ENCODE measurements around the gene PGGHG. TPM values are rescaled to one million over a fixed set of nuclear protein-coding genes. Genes with fewer than 3 reads are reported as not detected.
"Not testable (repeated sequence)": the region's sequence is repeated elsewhere in the genome, so short reads cannot be mapped to it uniquely, and the experiment has no call there.

Gene PGGHG
- total RNA-seq, 8 experiments from 2014 or later, result 0.60 to 40.6 (median 3.3) TPM

GRCh38 chr11:312092-312816 lies 23.3 kb downstream of the PGGHG start:
- no peak overlapping the region for H3K27ac ChIP-seq
- no peak overlapping the region for H3K4me3 ChIP-seq
- ATAC-seq (replicated peaks in 6 of 8), result peak in 2 of 8 experiments; percentile 0 to 1
- WGBS, 10 experiments, result 32 to 100% (median 69%) methylated on average over 1 to 10 of the region's 14 CpGs; no CpG with 5 or more reads in 1 of the 10 experiments
- in situ Hi-C loops (cut with MboI; ENCODE audit: low pct_unique_long_range_greater_than_20kb in 2 of 9, low sequenced_read_pairs in 9 of 9, unreplicated experiment in 9 of 9), result no loop called here
- peaks cover 13 to 22% of the 10 kb centered on the region in 2 donors for H3K4me1 ChIP-seq (replicated peaks in 1 of 2)

GRCh38 chr11:313304-313786 lies 24.4 kb downstream of the PGGHG start:
- Histone ChIP-seq H3K4me3 (no peak overlapping the region), H3K4me1 (replicated peaks in 1 of 2) (peaks cover 13 to 24% of the 10 kb centered on the region in 2 donors), H3K27ac (no peak overlapping the region)
- WGBS, 10 experiments, result 40 to 83% methylated on average over 1 of the region's 8 CpGs; no CpG with 5 or more reads in 8 of the 10 experiments
- in situ Hi-C loops (cut with MboI; ENCODE audit: low pct_unique_long_range_greater_than_20kb in 2 of 9, low sequenced_read_pairs in 9 of 9, unreplicated experiment in 9 of 9), result no loop called here
- peak in 3 of 8 experiments; percentile 0 to 2 (median 0) for ATAC-seq (replicated peaks in 6 of 8)

GRCh38 chr11:313787-314553 lies 25.0 kb downstream of the PGGHG start, which contains the start of gene IFITM1:
Gene IFITM1 (plus strand): TSS chr11:314040. CDS start chr11:314171, 131 bp downstream.
- peak in 3 of 8 experiments; percentile 8 to 41 (median 11) for ATAC-seq (replicated peaks in 6 of 8)
- H3K4me3 ChIP-seq, result no peak within 1 kb of the TSS
- no peak within 1 kb of the TSS for H3K27ac ChIP-seq
- WGBS, 10 experiments, result 0 to 42% (median 25%) methylated on average over 1 to 11 of the region's 18 CpGs; no CpG with 5 or more reads in 6 of the 10 experiments
- in situ Hi-C loops (cut with MboI; ENCODE audit: low pct_unique_long_range_greater_than_20kb in 2 of 9, low sequenced_read_pairs in 9 of 9, unreplicated experiment in 9 of 9), result no loop called here
- peaks cover 13 to 24% of the 10 kb centered on the region in 2 donors for H3K4me1 ChIP-seq (replicated peaks in 1 of 2)

GRCh38 chr11:314554-314875 lies 25.6 kb downstream of the PGGHG start:
- in situ Hi-C loops (cut with MboI; ENCODE audit: low pct_unique_long_range_greater_than_20kb in 2 of 9, low sequenced_read_pairs in 9 of 9, unreplicated experiment in 9 of 9); ATAC-seq (replicated peaks in 6 of 8); H3K4me3 ChIP-seq; H3K27ac ChIP-seq: not testable (repeated sequence)
- WGBS, 10 experiments, result no CpG with 5 or more reads among the region's 6 CpGs
- H3K4me1 ChIP-seq (replicated peaks in 1 of 2), result peaks cover 10 to 21% of the 10 kb centered on the region in 2 donors

GRCh38 chr11:315051-315481 lies 26.1 kb downstream of the PGGHG start:
- WGBS, 10 experiments, result 50% methylated on average over 2 of the region's 9 CpGs; no CpG with 5 or more reads in 9 of the 10 experiments
- H3K4me3 ChIP-seq, result no peak overlapping the region
- H3K4me1 ChIP-seq (replicated peaks in 1 of 2), result peaks cover 5 to 18% of the 10 kb centered on the region in 2 donors
- in situ Hi-C loops (cut with MboI; ENCODE audit: low pct_unique_long_range_greater_than_20kb in 2 of 9, low sequenced_read_pairs in 9 of 9, unreplicated experiment in 9 of 9), result no loop called here
- H3K27ac ChIP-seq, result no peak overlapping the region
- ATAC-seq (replicated peaks in 6 of 8), result no peak

- Histone ChIP-seq H3K4me3 (no peak overlapping the region), H3K4me1 (replicated peaks in 1 of 2) (peaks cover 4 to 22% of the 10 kb centered on the region in 2 donors), H3K27ac (no peak overlapping the region)
- ATAC-seq (replicated peaks in 6 of 8), result no peak
- WGBS, 10 experiments, result 75% methylated on average over 2 of the region's 32 CpGs; no CpG with 5 or more reads in 9 of the 10 experiments
- in situ Hi-C loops (cut with MboI; ENCODE audit: low pct_unique_long_range_greater_than_20kb in 2 of 9, low sequenced_read_pairs in 9 of 9, unreplicated experiment in 9 of 9), result no loop called here
These were observed 26.6 kb downstream of the PGGHG start for GRCh38 chr11:315516-315994.

- 36 to 57% (median 46%) methylated on average over 2 to 30 of the region's 64 CpGs; no CpG with 5 or more reads in 6 of the 10 experiments for WGBS, 10 experiments
- in situ Hi-C loops (cut with MboI; ENCODE audit: low pct_unique_long_range_greater_than_20kb in 2 of 9, low sequenced_read_pairs in 9 of 9, unreplicated experiment in 9 of 9), result no loop called here
- H3K27ac ChIP-seq, result no peak overlapping the region
- peaks cover 4 to 26% of the 10 kb centered on the region in 2 donors for H3K4me1 ChIP-seq (replicated peaks in 1 of 2)
- peak in 1 of 8 experiments; percentile 0 for ATAC-seq (replicated peaks in 6 of 8)
- H3K4me3 ChIP-seq, result no peak overlapping the region
These were observed 27.2 kb downstream of the PGGHG start for GRCh38 chr11:316031-316701.

GRCh38 chr11:316891-317301 lies 28.0 kb downstream of the PGGHG start:
- in situ Hi-C loops (cut with MboI; ENCODE audit: low pct_unique_long_range_greater_than_20kb in 2 of 9, low sequenced_read_pairs in 9 of 9, unreplicated experiment in 9 of 9), result no loop called here
- ATAC-seq (replicated peaks in 6 of 8), result no peak
- Histone ChIP-seq H3K4me1 (replicated peaks in 1 of 2) (peaks cover 4 to 26% of the 10 kb centered on the region in 2 donors), H3K27ac (no peak overlapping the region), H3K4me3 (no peak overlapping the region)
- 0 to 100% (median 74%) methylated on average over 1 to 5 of the region's 7 CpGs; no CpG with 5 or more reads in 1 of the 10 experiments for WGBS, 10 experiments

- ATAC-seq (replicated peaks in 6 of 8), result peak in 3 of 8 experiments; percentile 1 to 30 (median 11)
These were observed 28.9 kb downstream of the PGGHG start for GRCh38 chr11:317668-318404.

GRCh38 chr11:318405-319120 lies 29.6 kb downstream of the PGGHG start:
- peaks cover 4 to 22% of the 10 kb centered on the region in 2 donors for H3K4me1 ChIP-seq (replicated peaks in 1 of 2)
- H3K27ac ChIP-seq; in situ Hi-C loops (cut with MboI; ENCODE audit: low pct_unique_long_range_greater_than_20kb in 2 of 9, low sequenced_read_pairs in 9 of 9, unreplicated experiment in 9 of 9); H3K4me3 ChIP-seq: not testable (repeated sequence)
- WGBS, 10 experiments, result no CpG with 5 or more reads among the region's 79 CpGs
- peak; percentile 2 to 79 (median 74) for ATAC-seq (replicated peaks in 6 of 8)

More at GRCh38 chr11:317668-318404, 28.9 kb downstream of the PGGHG start:
- H3K4me3 ChIP-seq; H3K27ac ChIP-seq; in situ Hi-C loops (cut with MboI; ENCODE audit: low pct_unique_long_range_greater_than_20kb in 2 of 9, low sequenced_read_pairs in 9 of 9, unreplicated experiment in 9 of 9): not testable (repeated sequence)
- WGBS, 10 experiments, result 20 to 100% (median 92%) methylated on average over 1 to 4 of the region's 30 CpGs; no CpG with 5 or more reads in 5 of the 10 experiments
- H3K4me1 ChIP-seq (replicated peaks in 1 of 2), result peaks cover 4 to 26% of the 10 kb centered on the region in 2 donors

- H3K4me3 ChIP-seq; H3K27ac ChIP-seq; in situ Hi-C loops (cut with MboI; ENCODE audit: low pct_unique_long_range_greater_than_20kb in 2 of 9, low sequenced_read_pairs in 9 of 9, unreplicated experiment in 9 of 9): not testable (repeated sequence)
- 0 to 90% (median 42%) methylated on average over 1 to 5 of the region's 29 CpGs; no CpG with 5 or more reads in 6 of the 10 experiments for WGBS, 10 experiments
- ATAC-seq (replicated peaks in 6 of 8), result peak; percentile 4 to 70 (median 58)
- peaks cover 8 to 18% of the 10 kb centered on the region in 2 donors for H3K4me1 ChIP-seq (replicated peaks in 1 of 2)
These were observed 30.4 kb downstream of the PGGHG start for GRCh38 chr11:319121-319887.
